IMR-90 (cell line): ENCODE data around the gene STATH. TPM values are rescaled to one million over a fixed set of nuclear protein-coding genes. Genes with fewer than 3 reads are reported as not detected.
A peak's percentile ranks its signal among the peaks of the same experiment; 100 is the strongest.

Experiments used
- ATAC-seq: fragments of 200-7000 bp; cut with Tn5 transposase; 2 replicates; pipeline ENCODE4 v1.9.1; 2020; ENCODE audit warnings: low read depth, mild to moderate bottlenecking, moderate library complexity
- BruUV-seq: library from RNA; stranded (reverse); fragments of 400-500 nt; replicated peaks from 2 replicates; lab custom pipeline; 2021; lab: Mats Ljungman, UMichigan
- CTCF ChIA-PET: fragments of 300-600 bp; formaldehyde crosslinking; extraction: SDS; loops from one replicate; lab custom pipeline; 2021; ENCODE audit warnings: antibody characterized with exemption; lab: Yijun Ruan, JAX
- POLR2A ChIA-PET: fragments of 300-600 bp; sonication (Branson Sonifier 250); formaldehyde crosslinking; loops from one replicate; lab custom pipeline; 2022; ENCODE audit warnings: antibody characterized with exemption; ENCODE audit not compliant: unreplicated experiment; lab: Charles Lee
- DNase-seq: peaks from one replicate; pipeline ENCODE4 v3.0.0; 2013
- H2AFZ ChIP-seq: replicated peaks from 2 replicates; pipeline ENCODE3; 2013; ENCODE audit warnings: low read length, mild to moderate bottlenecking; ENCODE audit not compliant: poor library complexity
- H2AK5ac ChIP-seq: 2 replicates; pipeline ENCODE4 v1.6.1; 2013; ENCODE audit warnings: low read depth, low read length, inconsistent platforms
- H2AK9ac ChIP-seq: replicated peaks from 2 replicates; pipeline ENCODE3; 2013; ENCODE audit warnings: mild to moderate bottlenecking, low read depth, low read length, moderate library complexity; ENCODE audit not compliant: poor library complexity
- H2BK120ac ChIP-seq: 2 replicates; pipeline ENCODE4 v1.6.1; 2013; ENCODE audit warnings: low read depth, low read length, inconsistent platforms
- H2BK15ac ChIP-seq: 3 replicates; pipeline ENCODE4 v1.6.1; 2013; ENCODE audit warnings: low read depth, low read length, inconsistent platforms
- H2BK20ac ChIP-seq: 2 replicates; pipeline ENCODE4 v1.6.1; 2013; ENCODE audit warnings: low read depth, mild to moderate bottlenecking, inconsistent platforms, low read length, moderate library complexity
- H2BK5ac ChIP-seq: 2 replicates; pipeline ENCODE4 v1.6.1; 2013; ENCODE audit warnings: mild to moderate bottlenecking, low read depth, low read length, inconsistent platforms; ENCODE audit not compliant: poor library complexity, severe bottlenecking
- H3K14ac ChIP-seq: replicated peaks from 2 replicates; pipeline ENCODE4 v1.6.1; 2013; ENCODE audit warnings: low read depth, low read length, inconsistent platforms
- H3K18ac ChIP-seq: 2 replicates; pipeline ENCODE4 v1.6.1; 2013; ENCODE audit warnings: low read depth, low read length, control low read depth
- H3K23ac ChIP-seq: 2 replicates; pipeline ENCODE4 v1.6.1; 2013; ENCODE audit warnings: low read depth, low read length, inconsistent platforms
- H3K27ac ChIP-seq: 2 replicates; pipeline ENCODE4 v1.5.1; 2013; ENCODE audit warnings: mild to moderate bottlenecking, control low read depth, low read length; ENCODE audit not compliant: insufficient read depth
- H3K27me3 ChIP-seq: 2 replicates; pipeline ENCODE4 v1.6.1; 2013; ENCODE audit warnings: low read length; ENCODE audit not compliant: control insufficient read depth, insufficient read depth
- H3K36me3 ChIP-seq: 2 replicates; pipeline ENCODE4 v1.6.1; 2013; ENCODE audit warnings: low read length, mixed read lengths; ENCODE audit not compliant: control insufficient read depth, insufficient read depth
- H3K4ac ChIP-seq: 2 replicates; pipeline ENCODE4 v1.6.1; 2013; ENCODE audit warnings: low read depth, low read length, inconsistent platforms
- H3K4me1 ChIP-seq: 2 replicates; pipeline ENCODE4 v1.6.1; 2013; ENCODE audit warnings: low read length, mixed read lengths; ENCODE audit not compliant: control insufficient read depth, insufficient read depth
- H3K4me2 ChIP-seq: 2 replicates; pipeline ENCODE4 v1.6.1; 2013; ENCODE audit warnings: low read depth, mild to moderate bottlenecking, control low read depth, low read length, moderate library complexity
- H3K4me3 ChIP-seq: 2 replicates; pipeline ENCODE4 v1.5.1; 2013; ENCODE audit warnings: low read depth, mild to moderate bottlenecking, control low read depth, low read length, moderate library complexity; ENCODE audit not compliant: insufficient read depth
- H3K56ac ChIP-seq: 2 replicates; pipeline ENCODE4 v1.6.1; 2013; ENCODE audit warnings: low read length, inconsistent platforms; ENCODE audit not compliant: insufficient read depth; ENCODE audit errors: extremely low read depth
- H3K79me1 ChIP-seq, 2 experiments: 2 replicates each; pipeline ENCODE4 v1.6.1; 2013; ENCODE audit warnings: low read length in 2 of 2, inconsistent platforms in 1 of 2, low read depth in 1 of 2
- H3K9ac ChIP-seq: 2 replicates; pipeline ENCODE4 v1.6.1; 2013; ENCODE audit warnings: low read depth, low read length, control low read depth
- H3K9me1 ChIP-seq: 2 replicates; pipeline ENCODE4 v1.6.1; 2013; ENCODE audit warnings: low read length, inconsistent platforms; ENCODE audit not compliant: insufficient read depth
- H3K9me3 ChIP-seq: 2 replicates; pipeline ENCODE4 v1.6.1; 2013; ENCODE audit warnings: low read length; ENCODE audit not compliant: control insufficient read depth, insufficient read depth
- H4K20me1 ChIP-seq: 2 replicates; pipeline ENCODE4 v1.6.1; 2013; ENCODE audit warnings: low read length, inconsistent platforms; ENCODE audit not compliant: insufficient read depth
- H4K5ac ChIP-seq: 2 replicates; pipeline ENCODE4 v1.6.1; 2013; ENCODE audit warnings: mild to moderate bottlenecking, low read depth, low read length, control low read depth
- H4K8ac ChIP-seq, 2 experiments: 2 replicates each; pipeline ENCODE4 v1.6.1; 2013; ENCODE audit warnings: low read depth in 2 of 2, low read length in 2 of 2, control low read depth in 1 of 2, inconsistent platforms in 1 of 2
- H4K91ac ChIP-seq: 2 replicates; pipeline ENCODE4 v1.6.1; 2013; ENCODE audit warnings: low read depth, low read length, inconsistent platforms; ENCODE audit not compliant: insufficient read depth
- CEBPB ChIP-seq: IDR thresholded peaks from 2 replicates; pipeline ENCODE4 v1.6.1; 2012; ENCODE audit warnings: low read depth, low read length, improper control_type of control experiment
- MAFK ChIP-seq: IDR thresholded peaks from 2 replicates; pipeline ENCODE4 v1.6.1; 2012; ENCODE audit warnings: low read depth, low read length, improper control_type of control experiment
- WGBS, 2 experiments: methylation state at CpG; one replicate each; pipeline versions ENCODE4 v1.1.5 to v1.1.7; 2013; ENCODE audit warnings: missing lambda C conversion rate in 2 of 2; ENCODE audit not compliant: insufficient read length in 1 of 2; ENCODE audit errors: extremely low coverage in 2 of 2; 5-methylcytosine and 5-hydroxymethylcytosine counted together
- dilution Hi-C: fragments of 300-500 bp; cut with HindIII; formaldehyde crosslinking; loops from one replicate; pipeline ENCODE4 v1.14.3; 2018; ENCODE audit warnings: low sequenced_read_pairs; ENCODE audit not compliant: unreplicated experiment
- in situ Hi-C: fragments of 300-500 bp; cut with MboI; formaldehyde crosslinking; loops from 3 replicates; pipeline ENCODE4 v1.14.3; 2019; ENCODE audit warnings: low sequenced_read_pairs, inconsistent platforms, mixed read lengths
- intact Hi-C: fragments of 100-400 bp; cut with micrococcal nuclease; formaldehyde crosslinking; loops from 2 replicates; pipeline ENCODE4 v1.10.0; 2022
- polyA plus RNA-seq, 3 experiments: library from polyadenylated mRNA; depleted of rRNA; stranded (reverse); fragments of >200 nt; gene quantifications; 2 replicates each; pipeline ENCODE4 v1.2.3, GENCODE V29; 2012; ENCODE audit warnings: low replicate concordance in 1 of 3
- total RNA-seq: library from RNA; depleted of rRNA; stranded (reverse); fragments of >200 nt; gene quantifications from 2 replicates; pipeline ENCODE4 v1.2.3, GENCODE V29; 2012
- TF ChIP-seq, protein P1 (sequence below): conservative IDR thresholded peaks from 2 replicates; pipeline ENCODE4 v1.5.1; 2012; ENCODE audit warnings: mild to moderate bottlenecking, low read depth, low read length, improper control_type of control experiment

STATH gene
- total and polyA plus RNA-seq, 2 of the 4 experiments (the other 2 are of a cell fraction) = not detected

DNA sequence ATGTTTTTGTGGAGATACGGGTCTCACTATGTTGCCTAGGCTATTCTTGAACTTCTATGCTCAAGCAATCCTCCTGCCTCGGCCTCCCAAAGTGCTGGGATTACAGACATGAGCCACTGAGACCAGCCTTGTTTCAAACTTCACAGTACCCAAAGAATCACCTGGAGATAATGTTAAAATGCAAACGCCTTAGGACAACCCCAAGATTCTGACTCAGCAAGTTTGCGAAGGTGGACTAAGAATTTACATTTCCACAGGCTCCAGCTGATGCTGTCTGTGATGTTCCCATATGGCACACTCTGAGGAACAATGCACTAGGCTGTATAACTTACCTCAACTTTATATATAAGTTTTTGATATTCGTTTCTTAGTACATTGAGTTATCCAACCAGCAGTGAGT, 984 bp upstream of the STATH start:
- no peak overlapping the region for H2BK120ac ChIP-seq
- no peaks in the 10 kb centered on the region for H4K20me1 ChIP-seq
- no peak overlapping the region for H3K14ac ChIP-seq
- no peaks in the 10 kb centered on the region for H3K27me3 ChIP-seq
- H3K27ac ChIP-seq = no peak overlapping the region
- H2BK20ac ChIP-seq = no peak overlapping the region
- no peak overlapping the region for H2AK5ac ChIP-seq
- DNase-seq = no peak
- dilution Hi-C loops = no loop called here
- no peak overlapping the region for H2AK9ac ChIP-seq
- no peak for ATAC-seq
- no TSS peak for BruUV-seq
- H4K8ac ChIP-seq = no peak overlapping the region
- H3K56ac ChIP-seq = no peak overlapping the region
- H3K4me2 ChIP-seq = no peak overlapping the region
- ChIA-PET POLR2A (no interaction called here), CTCF (no interaction called here)
- H3K4ac ChIP-seq = no peak overlapping the region
- H3K9ac ChIP-seq = no peak overlapping the region
- no peak overlapping the region for H3K4me3 ChIP-seq
- H4K91ac ChIP-seq = no peak overlapping the region
- WGBS, 2 experiments = no CpG with 5 or more reads among the region's 5 CpGs
- intact Hi-C loops = no loop called here
- H3K9me1 ChIP-seq = no peaks in the 10 kb centered on the region
- H2BK15ac ChIP-seq = no peak overlapping the region
- no peaks in the 10 kb centered on the region for H3K9me3 ChIP-seq
- no peak for TF ChIP-seq CEBPB
- TF ChIP-seq, protein P1, sequence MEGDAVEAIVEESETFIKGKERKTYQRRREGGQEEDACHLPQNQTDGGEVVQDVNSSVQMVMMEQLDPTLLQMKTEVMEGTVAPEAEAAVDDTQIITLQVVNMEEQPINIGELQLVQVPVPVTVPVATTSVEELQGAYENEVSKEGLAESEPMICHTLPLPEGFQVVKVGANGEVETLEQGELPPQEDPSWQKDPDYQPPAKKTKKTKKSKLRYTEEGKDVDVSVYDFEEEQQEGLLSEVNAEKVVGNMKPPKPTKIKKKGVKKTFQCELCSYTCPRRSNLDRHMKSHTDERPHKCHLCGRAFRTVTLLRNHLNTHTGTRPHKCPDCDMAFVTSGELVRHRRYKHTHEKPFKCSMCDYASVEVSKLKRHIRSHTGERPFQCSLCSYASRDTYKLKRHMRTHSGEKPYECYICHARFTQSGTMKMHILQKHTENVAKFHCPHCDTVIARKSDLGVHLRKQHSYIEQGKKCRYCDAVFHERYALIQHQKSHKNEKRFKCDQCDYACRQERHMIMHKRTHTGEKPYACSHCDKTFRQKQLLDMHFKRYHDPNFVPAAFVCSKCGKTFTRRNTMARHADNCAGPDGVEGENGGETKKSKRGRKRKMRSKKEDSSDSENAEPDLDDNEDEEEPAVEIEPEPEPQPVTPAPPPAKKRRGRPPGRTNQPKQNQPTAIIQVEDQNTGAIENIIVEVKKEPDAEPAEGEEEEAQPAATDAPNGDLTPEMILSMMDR = no peak
- peak; percentile 31; the same call in 1 of the 2 replicates for TF ChIP-seq MAFK
- no peak overlapping the region for H3K18ac ChIP-seq
- no peaks in the 10 kb centered on the region for H3K36me3 ChIP-seq
- no peaks in the 10 kb centered on the region for H3K4me1 ChIP-seq
- no peak overlapping the region for H2BK5ac ChIP-seq
- no peak overlapping the region for H3K23ac ChIP-seq
- H4K5ac ChIP-seq = no peak overlapping the region
- no peaks in the 10 kb centered on the region for H3K79me1 ChIP-seq
- in situ Hi-C loops = no loop called here
- H2AFZ ChIP-seq = no peak overlapping the region
